B cell (primary cell): Measurements from ENCODE around the gene CHAT. TPM values are rescaled to one million over a fixed set of nuclear protein-coding genes. Genes with fewer than 3 reads are reported as not detected.

Experiments used
- ATAC-seq: fragments of 200-7000 bp; cut with Tn5 transposase; one replicate; pipeline ENCODE4 v1.10.0; 2021; ENCODE audit warnings: low read depth, mild to moderate bottlenecking, moderate number of reproducible peaks, moderate library complexity
- CTCF ChIA-PET: fragments of 350-600 bp; sonication (Branson Sonifier 250); formaldehyde crosslinking; loops from one replicate; lab custom pipeline; 2021; ENCODE audit warnings: antibody characterized with exemption, inconsistent platforms; lab: Charles Lee
- POLR2A ChIA-PET: fragments of 350-600 bp; sonication (Branson Sonifier 250); formaldehyde crosslinking; loops from one replicate; lab custom pipeline; 2021; ENCODE audit warnings: antibody characterized with exemption; lab: Charles Lee
- DNase-seq: peaks from one replicate; pipeline ENCODE4 v3.0.0; 2013
- H2AFZ ChIP-seq: 2 replicates; pipeline ENCODE4 v1.6.1; 2012; ENCODE audit warnings: mild to moderate bottlenecking, low read depth, low read length; ENCODE audit not compliant: insufficient read depth, poor library complexity, severe bottlenecking
- H3K27ac ChIP-seq, 2 donors: 1 replicate in 1 of 2; 2 replicates in 1 of 2; pipeline ENCODE4 v1.5.1; 2012 to 2013; ENCODE audit warnings: low read length in 2 of 2, mild to moderate bottlenecking in 2 of 2, moderate library complexity in 1 of 2
- H3K27me3 ChIP-seq, 4 experiments: fragments of 200-600 bp in 1 of 4; sonication (generic) in 1 of 4; replicated peaks in 1 of 4; 1 replicate in 2 of 4; 2 replicates in 2 of 4; pipeline versions ENCODE4 v1.6.1 to v1.7.0; 2013 to 2016; ENCODE audit warnings: low read length in 3 of 4, mild to moderate bottlenecking in 2 of 4, mixed read lengths in 1 of 4, moderate library complexity in 1 of 4; ENCODE audit not compliant: insufficient read depth in 4 of 4, control insufficient read depth in 3 of 4; ENCODE audit errors: control extremely low read depth in 1 of 4
- H3K36me3 ChIP-seq, 2 experiments: replicated peaks in 1 of 2; 1 replicate in 1 of 2; 2 replicates in 1 of 2; pipeline versions ENCODE4 v1.6.1 to v1.7.1; 2013; ENCODE audit warnings: low read length in 1 of 2; ENCODE audit not compliant: insufficient read depth in 2 of 2, control insufficient read depth in 1 of 2; ENCODE audit errors: control extremely low read depth in 1 of 2, extremely low read depth in 1 of 2
- H3K4me1 ChIP-seq, 2 donors: fragments of 200-600 bp in 1 of 2; sonication (generic) in 1 of 2; 1 replicate in 1 of 2; 2 replicates in 1 of 2; pipeline versions ENCODE4 v1.5.1 to v1.6.1; 2013 to 2017; ENCODE audit warnings: low read length in 2 of 2; ENCODE audit not compliant: control insufficient read depth in 2 of 2, insufficient read depth in 2 of 2
- H3K4me2 ChIP-seq: replicated peaks from 2 replicates; pipeline ENCODE3; 2012; ENCODE audit warnings: mild to moderate bottlenecking, low read depth, low read length; ENCODE audit not compliant: poor library complexity, severe bottlenecking
- H3K4me3 ChIP-seq, 5 experiments: fragments of 200-600 bp in 1 of 5; sonication (generic) in 1 of 5; 1 replicate in 3 of 5; 2 replicates in 2 of 5; pipeline versions ENCODE4 v1.5.1 to v1.7.0; 2011 to 2016; ENCODE audit warnings: low read length in 4 of 5, mild to moderate bottlenecking in 4 of 5, low read depth in 2 of 5, control low read depth in 1 of 5, moderate library complexity in 1 of 5; ENCODE audit not compliant: insufficient read depth in 1 of 5; ENCODE audit errors: control extremely low read depth in 1 of 5, extremely low read depth in 1 of 5
- H3K79me2 ChIP-seq: fragments of 200-600 bp; sonication (generic); one replicate; pipeline ENCODE4 v1.6.0; 2016; ENCODE audit warnings: low read length; ENCODE audit not compliant: control insufficient read depth, insufficient read depth
- H3K9ac ChIP-seq: fragments of 200-600 bp; sonication (generic); 2 replicates; pipeline ENCODE4 v1.6.1; 2017; ENCODE audit warnings: mild to moderate bottlenecking, low read length, moderate library complexity
- H3K9me3 ChIP-seq, 3 donors: one replicate each; pipeline versions ENCODE4 v1.6.1 to v1.7.1; 2013; ENCODE audit warnings: low read length in 2 of 3; ENCODE audit not compliant: control insufficient read depth in 2 of 3, insufficient read depth in 1 of 3; ENCODE audit errors: control extremely low read depth in 1 of 3
- H4K20me1 ChIP-seq: 2 replicates; pipeline ENCODE4 v1.6.0; 2012; ENCODE audit warnings: mild to moderate bottlenecking, low read length; ENCODE audit not compliant: insufficient read depth, control insufficient read depth, poor library complexity, severe bottlenecking
- H3K27ac Mint-ChIP-seq: one replicate; pipeline ENCODE4 v1.8.0; 2021; ENCODE audit warnings: mixed read lengths
- H3K27me3 Mint-ChIP-seq: one replicate; pipeline ENCODE4 v1.8.0; 2021; ENCODE audit warnings: mixed read lengths
- H3K4me1 Mint-ChIP-seq: one replicate; pipeline ENCODE4 v1.8.0; 2021; ENCODE audit warnings: mixed read lengths
- H3K4me3 Mint-ChIP-seq: one replicate; pipeline ENCODE4 v1.8.0; 2021; ENCODE audit warnings: mixed read lengths
- H3K9me3 Mint-ChIP-seq: one replicate; pipeline ENCODE4 v1.8.0; 2022; ENCODE audit warnings: mixed read lengths; ENCODE audit not compliant: insufficient read depth
- EZH2 ChIP-seq: IDR thresholded peaks from 2 replicates; pipeline ENCODE4 v1.6.1; 2012; ENCODE audit warnings: borderline replicate concordance, low read depth, mild to moderate bottlenecking, moderate library complexity, low read length; ENCODE audit not compliant: insufficient read depth, poor library complexity, severe bottlenecking
- WGBS: methylation state at CpG from one replicate; pipeline ENCODE4 v1.1.5; 2013; ENCODE audit warnings: missing lambda C conversion rate; ENCODE audit not compliant: insufficient coverage; 5-methylcytosine and 5-hydroxymethylcytosine counted together
- intact Hi-C: fragments of 100-400 bp; cut with micrococcal nuclease; formaldehyde crosslinking; loops from one replicate; pipeline ENCODE4 v1.10.0; 2022
- polyA plus RNA-seq: library from polyadenylated mRNA; depleted of rRNA; stranded (reverse); fragments of >200 nt; gene quantifications from 2 replicates; pipeline ENCODE4 v1.2.3, GENCODE V29; 2012
- total RNA-seq, 2 donors: library from RNA; stranded (reverse); fragments of 120-200 nt in 1 of 2; gene quantifications; 1 replicate in 1 of 2; 2 replicates in 1 of 2; pipeline versions ENCODE4 v1.2.3 to v1.2.4, GENCODE V29; 2013 to 2022
- TF ChIP-seq, protein P1 (sequence below): fragments of 200-600 bp; IDR thresholded peaks from one replicate; pipeline ENCODE4 v1.8.0; 2022; ENCODE audit warnings: antibody characterized with exemption, mild to moderate bottlenecking

The CHAT gene
- total and polyA plus RNA-seq, 2 donors (not counting 1 experiment from before 2014, with no cell fraction given), result not detected

DNA sequence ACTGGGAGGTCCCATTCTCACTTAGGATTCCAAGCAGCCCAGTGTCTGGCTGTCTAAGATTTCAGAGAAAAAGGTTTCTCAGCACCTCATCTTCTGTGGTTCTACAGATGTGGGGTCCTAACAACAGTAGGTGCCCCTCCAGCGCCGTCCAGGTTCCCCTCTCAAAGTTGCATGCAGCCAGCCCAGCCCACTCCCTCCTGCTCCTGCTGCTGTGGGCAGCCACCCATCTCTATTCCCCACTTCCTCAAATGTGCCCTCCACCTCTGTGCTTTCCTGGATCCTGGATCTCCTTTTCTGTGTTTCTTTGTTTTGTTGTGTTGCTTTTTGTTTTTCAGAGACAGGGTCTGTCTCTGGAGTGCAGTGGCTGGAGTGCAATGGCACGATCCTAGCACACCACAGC lies 17.0 kb upstream of the CHAT start:
- Mint-ChIP-seq H3K27ac (no peak overlapping the region), H3K27me3 (peaks cover 27% of the 10 kb centered on the region), H3K4me3 (no peak overlapping the region), H3K9me3 (no peaks in the 10 kb centered on the region), H3K4me1 (peaks cover 3% of the 10 kb centered on the region)
- CTCF ChIA-PET, result interaction anchor here (1.3 kb wide), 1 partner anchor 9 kb away, joined by 4 read pairs; no protein-coding TSS in a partner anchor
- POLR2A ChIA-PET, result no interaction called here
- WGBS, result 84% methylated on average over 3 of the region's 3 CpGs
- Histone ChIP-seq H2AFZ (no peak overlapping the region), H3K79me2 (no peaks in the 10 kb centered on the region), H3K36me3 (no peaks in the 10 kb centered on the region), H3K4me2 (no peak overlapping the region), H3K27ac (no peak overlapping the region), H3K9ac (no peak overlapping the region), H3K9me3 (no peaks in the 10 kb centered on the region), H3K4me1 (peaks cover 0 to 2% of the 10 kb centered on the region in 2 donors), H4K20me1 (no peaks in the 10 kb centered on the region), H3K27me3 (peaks cover 0 to 5% (median 1%) of the 10 kb centered on the region in 4 experiments), H3K4me3 (no peak overlapping the region)
- TF ChIP-seq, protein P1, sequence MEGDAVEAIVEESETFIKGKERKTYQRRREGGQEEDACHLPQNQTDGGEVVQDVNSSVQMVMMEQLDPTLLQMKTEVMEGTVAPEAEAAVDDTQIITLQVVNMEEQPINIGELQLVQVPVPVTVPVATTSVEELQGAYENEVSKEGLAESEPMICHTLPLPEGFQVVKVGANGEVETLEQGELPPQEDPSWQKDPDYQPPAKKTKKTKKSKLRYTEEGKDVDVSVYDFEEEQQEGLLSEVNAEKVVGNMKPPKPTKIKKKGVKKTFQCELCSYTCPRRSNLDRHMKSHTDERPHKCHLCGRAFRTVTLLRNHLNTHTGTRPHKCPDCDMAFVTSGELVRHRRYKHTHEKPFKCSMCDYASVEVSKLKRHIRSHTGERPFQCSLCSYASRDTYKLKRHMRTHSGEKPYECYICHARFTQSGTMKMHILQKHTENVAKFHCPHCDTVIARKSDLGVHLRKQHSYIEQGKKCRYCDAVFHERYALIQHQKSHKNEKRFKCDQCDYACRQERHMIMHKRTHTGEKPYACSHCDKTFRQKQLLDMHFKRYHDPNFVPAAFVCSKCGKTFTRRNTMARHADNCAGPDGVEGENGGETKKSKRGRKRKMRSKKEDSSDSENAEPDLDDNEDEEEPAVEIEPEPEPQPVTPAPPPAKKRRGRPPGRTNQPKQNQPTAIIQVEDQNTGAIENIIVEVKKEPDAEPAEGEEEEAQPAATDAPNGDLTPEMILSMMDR, result no peak
- no peak for TF ChIP-seq EZH2
- intact Hi-C loops, result no loop called here
- DNase-seq, result no peak
- no peak for ATAC-seq

DNA sequence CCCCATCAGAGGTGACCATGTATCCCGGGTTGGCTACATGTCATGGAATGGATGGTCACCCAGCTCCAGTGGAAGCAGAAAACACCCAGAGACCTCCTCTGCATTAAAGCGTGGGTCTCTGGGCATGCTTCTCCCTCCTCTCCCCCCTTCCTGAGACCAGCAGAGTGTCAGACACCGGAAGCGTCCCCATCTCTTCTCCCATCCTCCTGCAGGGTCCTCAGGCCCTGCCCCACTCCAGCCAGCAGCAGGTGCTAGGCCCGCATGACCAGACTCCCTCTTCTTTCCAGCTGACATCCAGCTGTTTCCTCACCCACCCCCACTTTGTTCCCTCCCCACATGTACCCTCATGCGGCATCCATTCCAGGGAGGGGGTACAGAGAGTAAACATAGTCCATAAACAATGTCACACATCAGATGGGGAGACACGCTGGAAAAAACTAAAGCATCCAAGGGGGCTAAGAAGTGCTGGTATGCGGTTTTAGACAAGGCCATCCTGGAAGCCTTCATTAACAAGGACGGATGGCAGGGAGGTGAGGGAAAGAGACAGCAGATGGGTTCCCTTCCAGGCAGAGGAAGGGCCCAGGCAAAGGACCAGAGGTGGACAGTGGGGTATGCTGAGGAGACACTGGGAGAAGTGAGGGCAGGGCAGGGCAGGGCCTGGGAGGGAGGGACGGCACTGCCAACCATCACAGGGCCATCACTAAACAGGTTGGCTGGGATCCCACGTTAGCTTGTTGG lies 16.2 kb upstream of the CHAT start:
- Histone ChIP-seq H3K27me3 (peaks cover 0 to 3% (median under 1%) of the 10 kb centered on the region in 4 experiments), H4K20me1 (no peaks in the 10 kb centered on the region), H3K9ac (no peak overlapping the region), H3K4me3 (no peak overlapping the region), H3K4me1 (peaks cover 0 to 2% of the 10 kb centered on the region in 2 donors), H3K9me3 (no peaks in the 10 kb centered on the region), H3K4me2 (no peak overlapping the region), H3K79me2 (no peaks in the 10 kb centered on the region), H3K36me3 (no peaks in the 10 kb centered on the region), H2AFZ (no peak overlapping the region), H3K27ac (no peak overlapping the region)
- CTCF ChIA-PET, result no interaction called here
- ATAC-seq, result no peak
- Mint-ChIP-seq H3K9me3 (no peaks in the 10 kb centered on the region), H3K27me3 (peaks cover 34% of the 10 kb centered on the region), H3K4me1 (peaks cover 3% of the 10 kb centered on the region), H3K4me3 (no peak overlapping the region), H3K27ac (no peak overlapping the region)
- 92% methylated on average over 7 of the region's 11 CpGs for WGBS
- DNase-seq, result no peak
- intact Hi-C loops, result no loop called here
- TF ChIP-seq, protein P1, result no peak
- TF ChIP-seq EZH2, result no peak
- POLR2A ChIA-PET, result no interaction called here
